Measurements from ENCODE around the gene ZNF358. TPM values are rescaled to one million over a fixed set of nuclear protein-coding genes. Genes with fewer than 3 reads are reported as not detected.

The ZNF358 gene
- total RNA-seq, 1 experiment from 2014 or later, result 30.2 TPM

DNA sequence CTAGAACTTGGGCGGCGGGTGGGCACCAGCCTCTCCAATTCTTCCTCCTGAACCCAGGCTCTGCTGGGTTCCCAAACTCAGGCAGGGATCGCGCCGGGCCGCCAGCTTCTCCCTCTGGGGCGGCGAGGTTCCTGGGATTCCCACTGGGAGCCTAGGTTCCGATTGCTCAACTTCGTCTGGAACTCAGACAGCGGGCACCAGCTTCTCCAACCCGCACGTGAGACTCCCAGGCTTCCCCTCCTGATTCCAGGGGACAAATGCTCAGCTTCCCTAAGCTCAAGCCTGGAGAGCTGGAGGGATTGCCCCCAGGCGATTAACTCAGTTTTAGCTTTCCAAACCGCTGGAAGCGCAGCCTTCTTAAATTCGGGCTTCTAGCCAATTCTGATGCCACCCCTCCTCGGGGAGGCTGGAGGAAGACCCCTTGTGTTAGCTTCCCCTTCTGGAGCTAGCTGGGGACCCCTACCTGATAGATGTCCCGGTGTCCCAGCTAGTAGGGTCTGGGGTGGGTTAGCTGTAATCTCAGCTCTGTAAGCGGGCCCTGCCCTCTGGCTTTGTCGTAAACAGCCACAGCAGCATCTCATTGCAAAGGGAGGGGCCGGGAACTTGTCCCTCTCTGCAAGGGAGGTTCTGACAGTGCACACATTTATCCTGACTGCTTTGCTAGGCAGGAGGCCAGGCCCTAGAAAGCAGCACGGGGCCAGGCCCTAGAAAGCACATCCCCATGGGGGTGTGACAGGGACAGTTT, 7.2 kb downstream of the ZNF358 start:
- ATAC-seq (peak; percentile 25; the same call in 1 of the 2 replicates), DNase-seq (ENCODE audit: low read depth, low spot score) (no peak)
- CTCF ChIA-PET, result interaction anchor here (0.5 to 1.0 kb wide), 2 partner anchors 26 to 1080 kb away, joined by 3 to 4 read pairs; a partner anchor contains a TSS
- Histone ChIP-seq H3K4me3 (ENCODE audit: low read depth in 2 of 2, low read length in 2 of 2) (peak overlapping the region; percentile 73 to 81), H3K27ac (ENCODE audit: low read length) (peak overlapping the region; percentile 69), H3K9me3 (ENCODE audit: control insufficient read depth, insufficient read depth, low read depth, low read length) (no peaks in the 10 kb centered on the region), H3K27me3 (ENCODE audit: control insufficient read depth, insufficient read depth, low read length) (no peaks in the 10 kb centered on the region), H3K36me3 (ENCODE audit: control insufficient read depth, insufficient read depth, low read length) (no peaks in the 10 kb centered on the region; the same call in 1 of the 2 replicates), H3K4me1 (ENCODE audit: control insufficient read depth, insufficient read depth, low read length) (no peaks in the 10 kb centered on the region)
- in situ Hi-C loops (cut with HindIII; ENCODE audit: low pct_unique_long_range_greater_than_20kb, low sequenced_read_pairs) (no loop called here), intact Hi-C loops (cut with micrococcal nuclease; ENCODE audit: unreplicated experiment) (no loop called here)
- TF ChIP-seq SIN3A (IDR thresholded peaks at IDR 0.05; ENCODE audit: borderline replicate concordance, insufficient read depth, low read depth, low read length) (no peak), POLR2AphosphoS5 (IDR thresholded peaks at IDR 0.05; ENCODE audit: low read depth, low read length) (no peak), TCF7L2 (IDR thresholded peaks at IDR 0.05; ENCODE audit: low read depth, low read length) (no peak)
- TF ChIP-seq, protein P1, sequence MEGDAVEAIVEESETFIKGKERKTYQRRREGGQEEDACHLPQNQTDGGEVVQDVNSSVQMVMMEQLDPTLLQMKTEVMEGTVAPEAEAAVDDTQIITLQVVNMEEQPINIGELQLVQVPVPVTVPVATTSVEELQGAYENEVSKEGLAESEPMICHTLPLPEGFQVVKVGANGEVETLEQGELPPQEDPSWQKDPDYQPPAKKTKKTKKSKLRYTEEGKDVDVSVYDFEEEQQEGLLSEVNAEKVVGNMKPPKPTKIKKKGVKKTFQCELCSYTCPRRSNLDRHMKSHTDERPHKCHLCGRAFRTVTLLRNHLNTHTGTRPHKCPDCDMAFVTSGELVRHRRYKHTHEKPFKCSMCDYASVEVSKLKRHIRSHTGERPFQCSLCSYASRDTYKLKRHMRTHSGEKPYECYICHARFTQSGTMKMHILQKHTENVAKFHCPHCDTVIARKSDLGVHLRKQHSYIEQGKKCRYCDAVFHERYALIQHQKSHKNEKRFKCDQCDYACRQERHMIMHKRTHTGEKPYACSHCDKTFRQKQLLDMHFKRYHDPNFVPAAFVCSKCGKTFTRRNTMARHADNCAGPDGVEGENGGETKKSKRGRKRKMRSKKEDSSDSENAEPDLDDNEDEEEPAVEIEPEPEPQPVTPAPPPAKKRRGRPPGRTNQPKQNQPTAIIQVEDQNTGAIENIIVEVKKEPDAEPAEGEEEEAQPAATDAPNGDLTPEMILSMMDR (IDR thresholded peaks at IDR 0.05), result no peak
- TF ChIP-seq, protein P2, sequence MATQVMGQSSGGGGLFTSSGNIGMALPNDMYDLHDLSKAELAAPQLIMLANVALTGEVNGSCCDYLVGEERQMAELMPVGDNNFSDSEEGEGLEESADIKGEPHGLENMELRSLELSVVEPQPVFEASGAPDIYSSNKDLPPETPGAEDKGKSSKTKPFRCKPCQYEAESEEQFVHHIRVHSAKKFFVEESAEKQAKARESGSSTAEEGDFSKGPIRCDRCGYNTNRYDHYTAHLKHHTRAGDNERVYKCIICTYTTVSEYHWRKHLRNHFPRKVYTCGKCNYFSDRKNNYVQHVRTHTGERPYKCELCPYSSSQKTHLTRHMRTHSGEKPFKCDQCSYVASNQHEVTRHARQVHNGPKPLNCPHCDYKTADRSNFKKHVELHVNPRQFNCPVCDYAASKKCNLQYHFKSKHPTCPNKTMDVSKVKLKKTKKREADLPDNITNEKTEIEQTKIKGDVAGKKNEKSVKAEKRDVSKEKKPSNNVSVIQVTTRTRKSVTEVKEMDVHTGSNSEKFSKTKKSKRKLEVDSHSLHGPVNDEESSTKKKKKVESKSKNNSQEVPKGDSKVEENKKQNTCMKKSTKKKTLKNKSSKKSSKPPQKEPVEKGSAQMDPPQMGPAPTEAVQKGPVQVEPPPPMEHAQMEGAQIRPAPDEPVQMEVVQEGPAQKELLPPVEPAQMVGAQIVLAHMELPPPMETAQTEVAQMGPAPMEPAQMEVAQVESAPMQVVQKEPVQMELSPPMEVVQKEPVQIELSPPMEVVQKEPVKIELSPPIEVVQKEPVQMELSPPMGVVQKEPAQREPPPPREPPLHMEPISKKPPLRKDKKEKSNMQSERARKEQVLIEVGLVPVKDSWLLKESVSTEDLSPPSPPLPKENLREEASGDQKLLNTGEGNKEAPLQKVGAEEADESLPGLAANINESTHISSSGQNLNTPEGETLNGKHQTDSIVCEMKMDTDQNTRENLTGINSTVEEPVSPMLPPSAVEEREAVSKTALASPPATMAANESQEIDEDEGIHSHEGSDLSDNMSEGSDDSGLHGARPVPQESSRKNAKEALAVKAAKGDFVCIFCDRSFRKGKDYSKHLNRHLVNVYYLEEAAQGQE (IDR thresholded peaks at IDR 0.05; ENCODE audit: insufficient read depth in 1 of 2, low read depth in 2 of 2, low read length in 1 of 2), result no peak
- POLR2A ChIA-PET, result no interaction called here
- no TSS peak for BruUV-seq (replicated peaks)

DNA sequence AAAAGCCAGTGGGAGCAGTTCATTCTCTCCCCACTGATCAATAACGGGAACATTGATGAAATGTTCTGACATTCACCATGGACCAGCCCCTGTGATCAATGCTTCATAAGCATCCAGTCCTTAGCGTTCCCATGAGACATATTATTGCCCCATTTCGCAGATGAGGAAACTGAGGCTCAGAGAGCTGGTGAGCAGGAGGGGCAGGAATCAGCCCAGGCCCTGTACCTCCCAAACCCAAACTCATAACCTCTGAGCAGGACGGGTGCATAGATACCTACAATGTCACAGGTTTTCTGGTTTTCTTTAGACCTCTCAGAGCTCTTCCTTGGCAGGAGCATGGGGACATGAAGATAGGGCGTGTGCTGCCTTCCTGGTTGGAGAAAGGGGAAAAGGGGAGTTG, 8.6 kb downstream of the ZNF358 start:
- intact Hi-C loops (cut with micrococcal nuclease; ENCODE audit: unreplicated experiment) (no loop called here), in situ Hi-C loops (cut with HindIII; ENCODE audit: low pct_unique_long_range_greater_than_20kb, low sequenced_read_pairs) (no loop called here)
- Histone ChIP-seq H3K4me1 (ENCODE audit: control insufficient read depth, insufficient read depth, low read length) (no peaks in the 10 kb centered on the region), H3K9me3 (ENCODE audit: control insufficient read depth, insufficient read depth, low read depth, low read length) (no peaks in the 10 kb centered on the region), H3K36me3 (ENCODE audit: control insufficient read depth, insufficient read depth, low read length) (no peaks in the 10 kb centered on the region; the same call in 1 of the 2 replicates), H3K27me3 (ENCODE audit: control insufficient read depth, insufficient read depth, low read length) (no peaks in the 10 kb centered on the region), H3K4me3 (ENCODE audit: low read depth in 2 of 2, low read length in 2 of 2) (no peak overlapping the region), H3K27ac (ENCODE audit: low read length) (no peak overlapping the region)
- BruUV-seq (replicated peaks), result TSS peak; percentile 58
- ChIA-PET POLR2A (no interaction called here), CTCF (no interaction called here)
- TF ChIP-seq, protein P1 (IDR thresholded peaks at IDR 0.05), result no peak
- TF ChIP-seq, protein P2 (IDR thresholded peaks at IDR 0.05; ENCODE audit: insufficient read depth in 1 of 2, low read depth in 2 of 2, low read length in 1 of 2), result no peak
- TF ChIP-seq POLR2AphosphoS5 (IDR thresholded peaks at IDR 0.05; ENCODE audit: low read depth, low read length) (no peak), TCF7L2 (IDR thresholded peaks at IDR 0.05; ENCODE audit: low read depth, low read length) (no peak), SIN3A (IDR thresholded peaks at IDR 0.05; ENCODE audit: borderline replicate concordance, insufficient read depth, low read depth, low read length) (no peak)
- ATAC-seq (no peak), DNase-seq (ENCODE audit: low read depth, low spot score) (no peak)

Measured in Panc1 (cell line).